GM23338 (cell line): Measurements from ENCODE around the gene NTRK3.

Experiments used
- CTCF ChIP-seq, 2 experiments: fragments of 200-600 bp in 1 of 2; sonication (generic) in 1 of 2; conservative IDR thresholded peaks; 2 replicates each; pipeline versions ENCODE4 v1.5.1 to v1.6.1; 2016 to 2017; ENCODE audit warnings: antibody characterized with exemption in 2 of 2, low read depth in 2 of 2, mild to moderate bottlenecking in 2 of 2, moderate library complexity in 1 of 2
- EZH2 ChIP-seq: fragments of 200-600 bp; sonication (generic); IDR thresholded peaks from one replicate; pipeline ENCODE4 v1.8.0; 2017; ENCODE audit warnings: antibody characterized with exemption, mild to moderate bottlenecking, low read depth; ENCODE audit not compliant: unreplicated experiment
- EZH2phosphoT487 ChIP-seq: fragments of 200-600 bp; sonication (generic); IDR thresholded peaks from one replicate; pipeline ENCODE4 v1.8.1; 2018; ENCODE audit warnings: antibody characterized with exemption; ENCODE audit not compliant: unreplicated experiment
- JUNB ChIP-seq: IDR thresholded peaks from one replicate; pipeline ENCODE4 v1.6.1; 2016; ENCODE audit warnings: antibody characterized with exemption; ENCODE audit not compliant: unreplicated experiment
- POLR2AphosphoS5 ChIP-seq: IDR thresholded peaks from 2 replicates; pipeline ENCODE4 v1.6.1; 2016; ENCODE audit warnings: antibody characterized with exemption, low read depth
- REST ChIP-seq: IDR thresholded peaks from one replicate; pipeline ENCODE4 v1.6.1; 2018; ENCODE audit warnings: antibody characterized with exemption; ENCODE audit not compliant: unreplicated experiment

- TF ChIP-seq CTCF (conservative IDR thresholded peaks at IDR 0.05; ENCODE audit: low read depth in 2 of 2) (no peak), POLR2AphosphoS5 (no peak), EZH2 (no peak), EZH2phosphoT487 (no peak), JUNB (no peak), REST (no peak)
Measured at GRCh38 chr15:88060383-88060782, 196.2 kb downstream of the NTRK3 start.
